HG03521 (cell line): ENCODE measurements around the gene KIAA1614.

ENCODE experiments used
- ATAC-seq: cut with Tn5 transposase; IDR thresholded peaks from one replicate; pipeline ENCODE4 v1.9.1; 2021; ENCODE audit warnings: mild to moderate bottlenecking, moderate library complexity; ENCODE audit not compliant: unreplicated experiment

Gene KIAA1614

GRCh38 chr1:180923021-180923841 lies 10.5 kb downstream of the KIAA1614 start:
- no peak for ATAC-seq

DNA sequence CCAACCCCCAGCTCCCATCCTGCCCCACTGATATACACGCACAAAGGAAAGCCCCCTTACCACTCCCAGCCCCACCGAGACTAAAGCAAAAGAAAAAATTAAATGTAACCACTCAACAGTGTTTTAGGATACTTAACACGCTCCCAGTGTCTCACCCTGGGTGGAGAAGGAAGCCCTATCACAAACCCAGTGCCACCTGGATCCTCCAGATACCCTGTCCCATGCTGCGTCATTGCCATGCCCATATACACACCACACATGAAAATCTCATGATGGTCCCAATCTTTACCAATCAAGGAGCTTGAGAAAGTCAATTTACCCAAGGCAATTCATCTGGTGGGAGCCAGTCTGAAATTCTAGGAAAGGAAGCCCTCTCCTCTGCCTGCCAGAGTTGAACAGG lies 11.2 kb downstream of the KIAA1614 start:
- ATAC-seq: no peak

DNA sequence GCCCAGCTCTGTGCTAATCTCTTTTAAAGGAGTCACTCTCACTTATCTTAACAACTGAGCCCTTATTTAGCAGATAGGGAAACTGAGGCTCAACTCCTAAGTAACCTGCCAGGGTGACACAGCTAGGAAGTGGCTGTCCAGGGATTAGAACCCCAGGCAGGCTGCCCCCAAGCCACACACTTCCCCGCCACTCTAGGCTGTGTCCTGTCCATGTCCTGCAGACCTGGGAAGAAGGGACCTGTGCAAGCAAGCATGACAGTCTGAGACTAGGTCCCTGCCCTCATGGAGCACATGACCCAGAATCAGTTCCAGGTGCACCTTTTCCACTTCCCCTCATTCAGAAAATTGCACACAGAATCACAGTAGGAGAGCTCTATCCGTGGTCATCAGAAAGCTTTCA lies 12.2 kb downstream of the KIAA1614 start:
- ATAC-seq: no peak

DNA sequence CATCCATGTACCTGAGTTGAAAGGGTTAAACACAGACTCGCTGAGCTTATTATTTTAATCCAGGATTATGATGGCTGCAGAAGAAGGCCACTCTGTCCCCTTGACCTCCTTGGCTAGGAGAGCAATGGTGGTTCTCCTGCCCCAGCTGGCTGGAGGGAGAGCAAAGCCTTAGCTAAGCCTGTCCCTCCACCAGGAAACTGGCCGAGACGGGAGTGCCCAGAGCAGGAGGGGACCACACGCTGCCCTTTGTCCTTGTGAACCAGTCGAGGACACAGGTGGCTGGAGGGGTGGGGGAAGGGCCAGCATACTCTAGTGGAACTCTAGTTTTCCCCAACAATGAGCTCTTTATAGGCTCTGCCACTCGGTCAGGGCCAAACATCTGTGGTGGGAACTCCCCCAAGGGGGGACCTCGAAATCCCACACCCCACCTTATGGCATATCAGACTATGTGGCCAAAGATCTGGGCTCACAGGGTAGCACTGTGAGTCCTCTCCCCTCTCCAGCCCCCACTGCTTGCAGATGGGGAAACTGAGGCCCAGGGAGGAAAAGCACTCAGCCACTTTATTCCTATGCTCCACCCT lies 12.9 kb downstream of the KIAA1614 start:
- no peak for ATAC-seq

GRCh38 chr1:180926164-180926981 lies 13.7 kb downstream of the KIAA1614 start:
- no peak for ATAC-seq

DNA sequence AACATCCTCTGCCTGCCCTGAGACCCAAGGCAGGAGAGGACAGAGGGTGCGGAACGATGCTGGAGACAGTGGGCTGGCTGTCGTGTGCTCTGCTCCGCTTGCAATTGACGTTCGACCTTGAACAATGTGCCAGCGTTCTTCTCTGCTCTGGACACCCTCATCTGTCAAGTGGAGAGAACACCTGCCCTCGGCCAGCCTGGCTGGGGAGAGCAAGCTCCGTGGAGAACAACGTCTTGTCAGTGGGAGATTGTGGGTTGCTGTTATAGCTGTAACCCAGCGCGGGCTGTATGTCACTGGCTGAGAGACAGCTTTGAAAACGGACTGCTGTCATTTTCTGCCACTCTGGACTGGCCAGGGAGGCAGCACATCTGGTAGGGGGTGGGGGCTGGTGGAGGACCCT lies 14.7 kb downstream of the KIAA1614 start:
- ATAC-seq: no peak

DNA sequence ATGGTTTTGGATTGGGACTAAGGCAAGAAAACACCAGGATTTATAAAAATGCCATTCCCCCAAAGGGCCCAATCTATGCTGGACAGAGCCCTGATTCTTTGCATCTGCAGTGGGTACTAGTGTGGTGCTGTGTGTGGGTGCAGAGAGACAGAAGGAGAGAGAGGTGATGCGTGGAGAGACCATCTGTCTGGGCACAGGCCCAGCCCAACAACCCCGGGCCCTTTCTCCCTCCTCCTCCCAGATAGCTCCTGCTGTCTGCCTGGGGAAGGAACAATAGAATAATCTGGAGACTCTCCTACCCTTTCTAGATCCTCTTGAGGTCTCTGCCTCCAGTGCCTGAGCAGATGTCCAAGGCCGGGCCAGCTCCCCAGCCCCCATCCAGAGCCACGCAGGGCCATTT lies 15.1 kb downstream of the KIAA1614 start:
- ATAC-seq: no peak

DNA sequence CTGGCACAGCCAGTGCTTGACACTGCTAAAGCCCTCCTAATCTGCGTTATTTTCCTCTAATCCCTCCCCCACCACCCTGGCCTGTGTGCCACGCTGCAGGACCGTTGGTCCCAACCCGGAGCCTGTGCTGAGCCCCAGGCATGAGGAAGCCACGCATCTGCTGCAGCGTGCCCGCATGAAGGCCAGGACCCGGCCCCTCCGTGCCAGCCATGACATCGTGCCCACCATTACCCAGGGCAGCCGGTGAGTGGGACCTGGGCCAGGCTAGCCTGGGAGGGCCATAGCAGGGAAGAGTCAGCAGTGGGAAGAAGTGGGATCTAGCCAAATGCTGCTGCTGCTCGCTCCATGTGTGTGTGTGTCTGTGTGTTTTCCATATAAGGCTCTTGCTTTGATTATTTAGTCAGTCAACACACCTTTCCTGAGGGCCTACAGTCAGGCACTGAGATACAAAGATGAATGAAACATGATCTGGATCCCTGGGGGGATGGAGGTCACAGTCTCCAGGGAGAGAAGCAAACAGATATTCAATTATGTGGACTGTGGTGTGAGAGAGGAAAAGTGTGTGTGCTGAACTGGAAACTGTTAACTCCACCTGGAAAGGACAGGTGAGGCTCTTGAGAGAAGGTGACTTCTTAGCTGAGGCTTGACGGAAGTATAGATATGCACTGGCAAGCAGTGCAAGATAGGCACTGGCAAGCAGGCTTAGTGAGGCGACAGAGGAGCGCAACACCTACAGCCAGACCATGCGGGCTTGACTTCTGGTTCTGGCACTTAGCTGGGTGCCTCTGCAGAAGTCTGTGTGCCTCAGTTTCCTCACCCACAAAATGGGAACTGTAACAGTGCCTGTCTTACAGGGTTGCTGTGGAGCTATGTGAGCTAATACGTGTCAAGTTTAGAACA lies 15.9 kb downstream of the KIAA1614 start:
- ATAC-seq: no peak

DNA sequence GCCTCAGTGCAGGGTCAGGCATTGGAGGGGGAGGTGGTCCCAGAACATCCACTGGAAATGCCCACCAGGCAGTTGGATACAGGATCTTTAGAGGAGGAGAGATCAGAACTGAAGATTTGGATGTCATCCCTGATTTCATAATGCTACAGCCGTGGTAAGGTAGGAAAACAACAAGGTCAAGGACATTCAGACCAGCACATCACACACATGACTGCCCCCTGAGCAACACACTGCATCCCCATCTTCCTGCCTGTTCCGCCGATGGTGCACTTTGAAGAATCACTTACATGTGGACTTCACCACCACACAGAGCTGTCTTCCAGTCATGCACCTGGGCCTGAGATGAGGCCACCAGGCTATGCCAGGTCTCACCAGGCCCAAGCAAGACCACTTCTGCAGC lies 16.7 kb downstream of the KIAA1614 start:
- ATAC-seq: no peak

GRCh38 chr1:180930687-180931086 lies 18.0 kb downstream of the KIAA1614 start:
- no peak for ATAC-seq

- no peak for ATAC-seq
Measured at GRCh38 chr1:180931529-180931928, 18.8 kb downstream of the KIAA1614 start.

DNA sequence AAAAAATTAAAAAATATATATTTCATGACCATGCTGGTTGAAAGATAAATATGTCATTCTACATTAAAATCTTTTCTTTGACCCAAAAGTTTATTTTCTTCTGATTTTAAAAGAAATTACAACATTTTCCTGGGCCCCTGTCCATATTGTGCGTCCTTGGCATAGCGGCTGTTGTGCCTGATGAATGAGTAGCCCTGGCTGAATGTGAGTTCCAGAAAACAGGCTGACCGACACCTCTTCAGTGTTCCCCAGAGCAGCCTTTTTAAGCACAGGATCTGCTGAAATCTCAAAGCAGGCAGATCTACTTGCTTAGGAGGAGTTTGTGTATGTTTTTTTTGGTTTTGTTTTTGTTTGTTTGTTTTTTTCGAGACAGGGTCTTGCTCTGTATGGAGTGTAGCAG lies 19.7 kb downstream of the KIAA1614 start:
- no peak for ATAC-seq

GRCh38 chr1:180933141-180933540 lies 20.4 kb downstream of the KIAA1614 start:
- ATAC-seq: no peak

DNA sequence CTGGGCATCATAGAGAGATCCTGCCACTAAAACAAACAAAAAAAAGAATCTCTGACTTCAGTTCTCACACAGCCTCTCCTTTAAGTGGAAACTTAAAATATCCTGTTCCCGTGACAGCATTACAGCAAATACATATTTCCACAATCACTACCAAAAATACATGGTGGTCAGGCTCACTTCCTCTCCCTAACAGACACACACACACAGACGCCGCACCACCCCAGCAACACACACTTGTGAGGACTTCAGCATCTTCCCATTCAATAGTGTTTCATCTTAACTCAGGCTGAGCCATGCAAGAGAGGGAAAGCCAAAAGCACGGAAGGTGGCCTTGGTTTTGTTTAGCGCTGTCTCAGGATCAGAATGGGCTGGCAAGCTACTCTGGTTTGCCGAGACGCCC lies 21.9 kb downstream of the KIAA1614 start:
- no peak for ATAC-seq

DNA sequence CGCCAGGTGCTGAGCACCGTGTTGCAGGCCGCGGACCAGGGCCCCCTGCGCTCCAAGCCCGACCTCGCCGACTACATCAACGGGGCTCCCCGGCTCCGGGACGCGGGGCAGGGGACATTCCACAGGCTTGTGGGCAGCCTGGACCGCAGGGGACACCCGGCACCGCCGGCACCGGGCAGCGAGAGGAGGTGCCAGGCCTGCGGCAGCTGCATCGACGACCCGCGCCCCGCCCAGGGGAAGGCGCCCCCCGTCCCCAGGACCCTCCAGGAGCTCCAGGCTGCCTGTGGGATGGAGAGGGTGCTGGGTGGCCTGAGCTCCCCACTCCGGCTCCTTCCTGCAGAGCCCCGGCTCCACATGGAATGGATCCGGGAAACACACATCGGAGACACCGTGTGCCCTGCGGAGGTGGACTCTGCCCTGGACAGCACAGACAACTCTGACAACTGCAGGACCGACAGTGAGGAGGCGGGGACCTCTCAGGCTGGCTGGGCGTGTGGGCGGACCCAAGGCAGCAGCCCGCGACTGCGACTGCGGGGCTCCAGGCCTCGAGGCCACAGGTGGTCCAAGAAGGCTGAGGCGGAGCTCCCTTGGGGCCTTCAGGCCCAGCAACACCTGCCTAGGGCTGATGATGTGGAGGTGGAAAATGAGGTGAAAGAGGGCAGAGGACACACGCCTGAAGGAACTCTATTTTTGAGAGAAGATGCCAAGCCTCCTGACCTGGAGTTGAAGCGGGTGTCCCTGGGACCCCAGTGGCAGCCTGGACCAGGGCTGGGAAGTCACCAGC lies 22.8 kb downstream of the KIAA1614 start:
- ATAC-seq: peak; percentile 44

- ATAC-seq: no peak
Measured at GRCh38 chr1:180936110-180937011, 23.7 kb downstream of the KIAA1614 start.

- ATAC-seq: no peak
Measured at GRCh38 chr1:180937012-180937372, 24.3 kb downstream of the KIAA1614 start.

- ATAC-seq: no peak
Measured at GRCh38 chr1:180937624-180938225, 25.0 kb downstream of the KIAA1614 start.
